ENCODE measurements around the gene BAIAP2L1.

DNA sequence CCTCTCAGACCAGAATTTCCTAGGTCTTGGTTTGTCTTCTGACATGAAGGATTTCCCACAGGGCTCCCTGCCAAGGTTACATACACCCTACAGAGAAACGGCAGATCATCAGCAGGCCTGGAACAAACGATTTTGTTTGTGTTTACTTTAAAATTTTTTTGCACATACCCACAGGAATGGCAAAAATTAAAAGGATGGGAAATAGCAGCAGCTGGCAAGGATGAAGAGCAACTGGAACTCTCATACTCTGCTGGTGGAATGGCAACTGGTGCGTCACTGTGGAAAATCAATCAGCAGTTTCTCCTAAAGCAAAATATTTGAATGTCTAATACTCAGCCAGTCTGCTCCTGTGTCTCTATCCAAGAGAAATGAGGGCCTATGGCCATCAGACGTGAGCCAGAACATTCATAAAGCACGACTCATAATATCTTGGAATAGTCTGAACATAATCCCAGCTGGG, 6.5 kb downstream of the BAIAP2L1 start:
- no peak for TF ChIP-seq BACH1 (tag; IDR thresholded peaks at IDR 0.05)
- no peak for TF ChIP-seq RNF2 (IDR thresholded peaks at IDR 0.05)
- TF ChIP-seq, protein P1, sequence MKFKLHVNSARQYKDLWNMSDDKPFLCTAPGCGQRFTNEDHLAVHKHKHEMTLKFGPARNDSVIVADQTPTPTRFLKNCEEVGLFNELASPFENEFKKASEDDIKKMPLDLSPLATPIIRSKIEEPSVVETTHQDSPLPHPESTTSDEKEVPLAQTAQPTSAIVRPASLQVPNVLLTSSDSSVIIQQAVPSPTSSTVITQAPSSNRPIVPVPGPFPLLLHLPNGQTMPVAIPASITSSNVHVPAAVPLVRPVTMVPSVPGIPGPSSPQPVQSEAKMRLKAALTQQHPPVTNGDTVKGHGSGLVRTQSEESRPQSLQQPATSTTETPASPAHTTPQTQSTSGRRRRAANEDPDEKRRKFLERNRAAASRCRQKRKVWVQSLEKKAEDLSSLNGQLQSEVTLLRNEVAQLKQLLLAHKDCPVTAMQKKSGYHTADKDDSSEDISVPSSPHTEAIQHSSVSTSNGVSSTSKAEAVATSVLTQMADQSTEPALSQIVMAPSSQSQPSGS (CRISPR knock-in tag; IDR thresholded peaks at IDR 0.05) = no peak
